ENCODE results near the gene NFIA.
A peak's percentile ranks its signal among the peaks of the same experiment; 100 is the strongest.

NFIA gene

DNA sequence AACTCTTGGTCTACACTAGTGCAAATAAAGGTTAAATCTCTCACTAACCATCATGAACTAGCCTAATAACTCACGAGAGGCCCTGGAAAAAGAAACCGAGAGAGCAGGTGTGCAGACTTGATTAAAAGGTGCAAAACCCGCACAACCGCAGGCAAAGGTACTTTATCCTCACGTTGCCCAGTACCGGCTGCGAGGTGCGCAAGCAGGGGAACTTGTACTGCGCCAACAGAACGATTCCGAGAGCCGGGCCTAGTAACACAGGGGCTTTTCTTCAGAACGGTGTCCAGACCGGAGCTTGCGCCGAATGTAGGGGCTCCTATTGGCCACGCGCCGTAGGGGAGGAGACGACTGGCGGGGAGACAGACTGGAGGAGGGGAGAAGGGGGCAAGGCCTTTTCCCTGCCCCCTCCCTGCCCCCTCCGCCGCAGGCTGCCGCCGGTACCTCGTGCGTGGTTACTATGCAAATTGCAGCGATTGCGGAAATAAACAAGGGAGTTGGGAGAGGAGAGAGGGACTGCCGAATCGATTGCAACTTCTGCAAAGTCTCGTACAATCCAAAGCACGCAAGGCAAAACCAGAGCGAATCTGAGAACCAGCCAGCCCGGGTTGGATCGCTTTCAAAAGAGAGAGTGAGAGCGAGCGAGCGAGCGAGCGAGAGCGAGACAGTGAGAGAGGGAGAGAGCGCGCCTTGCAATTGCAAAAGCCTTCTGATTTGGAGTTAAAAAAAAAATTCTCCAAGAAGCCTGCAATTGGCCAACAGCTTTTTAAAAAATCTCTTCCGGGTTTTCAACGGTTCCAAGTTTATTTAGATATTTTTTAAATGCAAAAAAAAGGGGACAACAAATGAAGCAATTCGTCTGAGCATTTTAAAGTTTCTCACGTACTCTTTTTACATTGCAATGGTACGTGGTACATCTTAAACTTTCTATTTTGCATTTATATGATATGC, 5.4 kb upstream of the NFIA start:
- peaks cover 38% of the 10 kb centered on the region for H3K4me1 Mint-ChIP-seq
- H3K27ac Mint-ChIP-seq, result peak overlapping the region; percentile 88
- no peaks in the 10 kb centered on the region for H3K9me3 Mint-ChIP-seq
- peak; percentile 96 for ATAC-seq
- peaks cover 44% of the 10 kb centered on the region for H3K27me3 Mint-ChIP-seq
- H3K36me3 Mint-ChIP-seq, result no peaks in the 10 kb centered on the region
- peak overlapping the region; percentile 96 for H3K4me3 Mint-ChIP-seq

- ATAC-seq, result peak; percentile 80
- Mint-ChIP-seq H3K9me3 (no peaks in the 10 kb centered on the region), H3K27ac (peak overlapping the region; percentile 88), H3K4me1 (peaks cover 44% of the 10 kb centered on the region), H3K36me3 (no peaks in the 10 kb centered on the region), H3K27me3 (peaks cover 44% of the 10 kb centered on the region), H3K4me3 (peak overlapping the region; percentile 96)
These were observed 4.5 kb upstream of the NFIA start for GRCh38 chr1:61077676-61078541.

GRCh38 chr1:61078618-61079295, 3.6 kb upstream of the NFIA start:
- peaks cover 45% of the 10 kb centered on the region for H3K4me1 Mint-ChIP-seq
- H3K4me3 Mint-ChIP-seq, result no peak overlapping the region
- peaks cover 46% of the 10 kb centered on the region for H3K27me3 Mint-ChIP-seq
- H3K9me3 Mint-ChIP-seq, result no peaks in the 10 kb centered on the region
- H3K36me3 Mint-ChIP-seq, result no peaks in the 10 kb centered on the region
- H3K27ac Mint-ChIP-seq, result no peak overlapping the region
- ATAC-seq, result no peak

DNA sequence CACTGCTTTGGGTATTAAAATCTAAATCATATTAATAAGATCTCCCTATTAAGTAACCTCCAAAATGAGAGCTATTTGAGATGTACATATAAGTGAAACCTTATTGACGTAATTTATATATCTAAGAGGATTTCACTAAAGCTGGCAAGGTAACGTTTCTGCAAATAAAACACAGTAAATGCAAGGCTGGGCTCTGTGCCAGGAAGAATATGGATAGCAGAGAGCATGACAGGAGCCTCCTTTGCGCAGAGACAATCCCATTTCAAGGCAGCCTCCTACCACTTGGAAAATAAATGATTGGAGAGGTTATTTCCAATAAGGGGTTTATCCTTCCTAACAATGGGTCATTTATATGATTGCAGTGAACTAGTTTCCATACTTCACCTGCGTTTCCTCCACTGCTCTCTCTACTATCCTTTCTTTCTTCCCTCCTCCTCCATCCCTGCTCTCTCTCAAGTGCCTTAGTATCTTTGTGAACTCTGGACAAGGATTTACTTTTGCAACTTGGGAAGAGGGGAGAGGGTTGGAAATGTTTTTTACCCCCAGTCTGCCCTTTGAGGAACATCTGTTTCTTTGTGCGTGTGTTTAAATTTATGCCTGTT, 3.0 kb upstream of the NFIA start:
- no peaks in the 10 kb centered on the region for H3K9me3 Mint-ChIP-seq
- H3K4me3 Mint-ChIP-seq, result no peak overlapping the region
- H3K27me3 Mint-ChIP-seq, result peaks cover 53% of the 10 kb centered on the region
- H3K27ac Mint-ChIP-seq, result no peak overlapping the region
- peaks cover 49% of the 10 kb centered on the region for H3K4me1 Mint-ChIP-seq
- H3K36me3 Mint-ChIP-seq, result no peaks in the 10 kb centered on the region
- ATAC-seq, result no peak

DNA sequence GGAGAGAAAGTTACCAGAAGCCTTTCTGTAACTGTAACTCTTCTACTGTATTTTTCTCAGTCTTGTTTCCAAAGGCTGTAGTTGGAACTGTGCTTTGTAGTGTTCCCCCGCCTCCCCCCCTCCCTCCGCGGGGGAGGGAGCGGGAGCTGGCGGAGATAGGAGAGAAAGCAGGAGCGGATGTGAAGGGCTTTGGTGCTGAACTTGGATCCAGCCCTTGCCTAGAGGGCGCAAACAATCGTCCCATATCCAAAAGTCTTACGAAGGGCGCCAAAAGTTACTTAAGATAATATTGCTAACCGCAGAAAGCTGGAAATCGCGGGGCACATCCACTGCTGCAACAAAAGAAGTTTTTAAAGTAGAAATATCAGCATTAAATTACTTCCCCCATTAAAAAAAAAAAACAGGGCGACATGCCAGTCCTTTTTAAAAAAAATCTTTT, 2.4 kb upstream of the NFIA start:
- Mint-ChIP-seq H3K27me3 (peaks cover 56% of the 10 kb centered on the region), H3K4me1 (peaks cover 49% of the 10 kb centered on the region), H3K27ac (no peak overlapping the region), H3K36me3 (no peaks in the 10 kb centered on the region), H3K4me3 (no peak overlapping the region), H3K9me3 (no peaks in the 10 kb centered on the region)
- ATAC-seq, result no peak

DNA sequence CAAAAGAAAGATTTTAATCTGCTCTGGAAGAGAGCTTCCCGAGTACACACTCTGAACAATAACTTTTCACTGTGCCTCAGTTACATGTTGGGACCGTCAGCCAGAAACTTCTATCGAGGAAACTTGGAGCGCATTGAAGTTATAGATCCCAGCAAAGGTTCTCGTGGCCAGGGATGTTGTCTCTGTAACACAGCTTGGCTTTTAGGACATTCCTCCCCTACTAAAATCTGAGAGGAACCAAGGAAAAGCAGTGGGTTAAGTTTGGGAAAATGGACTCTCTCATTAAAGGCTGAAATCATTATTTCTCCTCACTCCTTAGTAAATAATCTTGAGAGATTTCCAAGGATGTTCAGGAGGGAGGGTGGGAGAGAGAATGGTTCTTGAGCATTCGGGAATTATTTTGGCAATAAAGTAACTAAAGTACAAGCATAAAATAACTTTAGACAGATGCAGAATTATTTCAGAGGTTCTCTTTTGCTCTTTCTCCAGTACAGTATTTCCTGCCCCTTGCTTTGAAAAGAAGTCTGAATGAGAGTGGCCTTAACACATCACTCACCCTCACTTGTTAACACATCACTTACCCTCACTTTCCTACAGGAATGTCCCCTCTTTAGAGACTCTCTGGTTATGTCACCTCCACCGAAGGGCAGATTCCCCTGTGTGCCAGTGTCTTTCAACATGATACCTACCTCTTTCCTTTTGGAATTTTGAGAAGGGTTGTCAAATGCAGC, 1.8 kb upstream of the NFIA start:
- Mint-ChIP-seq H3K27ac (no peak overlapping the region), H3K4me3 (peak overlapping the region; percentile 32), H3K27me3 (peaks cover 56% of the 10 kb centered on the region), H3K36me3 (no peaks in the 10 kb centered on the region), H3K4me1 (peaks cover 49% of the 10 kb centered on the region), H3K9me3 (no peaks in the 10 kb centered on the region)
- ATAC-seq, result no peak

- peak overlapping the region; percentile 65 for H3K4me3 Mint-ChIP-seq
- H3K9me3 Mint-ChIP-seq, result no peaks in the 10 kb centered on the region
- H3K27ac Mint-ChIP-seq, result no peak overlapping the region
- H3K4me1 Mint-ChIP-seq, result peaks cover 49% of the 10 kb centered on the region
- ATAC-seq, result no peak
- no peaks in the 10 kb centered on the region for H3K36me3 Mint-ChIP-seq
- H3K27me3 Mint-ChIP-seq, result peaks cover 56% of the 10 kb centered on the region
These were observed 1.1 kb upstream of the NFIA start for GRCh38 chr1:61081144-61081685.

DNA sequence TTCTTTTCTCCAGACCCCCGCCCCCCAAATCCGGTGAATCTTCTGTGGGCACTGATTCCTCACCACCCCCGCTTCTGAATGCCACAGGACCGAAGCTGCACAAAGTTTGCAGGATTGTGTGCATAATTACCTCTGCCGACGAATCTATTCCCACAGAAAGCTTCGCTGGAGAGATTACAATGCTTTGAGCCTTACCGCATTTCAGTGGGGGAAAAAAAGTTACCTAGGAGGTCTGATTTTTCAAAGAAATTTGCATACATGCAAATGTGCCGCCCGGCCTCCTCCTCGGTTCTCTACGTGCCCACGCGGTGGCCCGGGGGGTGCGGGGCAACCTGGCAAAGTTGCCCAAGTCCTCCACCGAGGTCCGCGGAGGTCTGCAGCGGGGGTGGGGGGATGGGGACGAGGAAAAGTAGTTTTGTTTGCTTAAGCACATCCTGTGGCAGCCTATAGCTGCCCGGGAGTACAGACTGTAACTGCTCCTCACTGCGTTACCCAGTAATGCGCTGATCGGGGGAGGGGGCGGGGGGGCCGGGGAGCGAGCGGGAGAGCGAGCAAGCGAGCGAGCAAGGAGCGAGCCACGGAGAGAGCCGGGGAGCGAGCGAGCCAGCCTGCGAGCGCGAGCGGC, 563 bp upstream of the NFIA start:
- peaks cover 56% of the 10 kb centered on the region for H3K27me3 Mint-ChIP-seq
- H3K9me3 Mint-ChIP-seq, result no peaks in the 10 kb centered on the region
- no peak for ATAC-seq
- H3K27ac Mint-ChIP-seq, result no peak overlapping the region
- peaks cover 43% of the 10 kb centered on the region for H3K4me1 Mint-ChIP-seq
- H3K4me3 Mint-ChIP-seq, result peak overlapping the region; percentile 65
- H3K36me3 Mint-ChIP-seq, result no peaks in the 10 kb centered on the region

DNA sequence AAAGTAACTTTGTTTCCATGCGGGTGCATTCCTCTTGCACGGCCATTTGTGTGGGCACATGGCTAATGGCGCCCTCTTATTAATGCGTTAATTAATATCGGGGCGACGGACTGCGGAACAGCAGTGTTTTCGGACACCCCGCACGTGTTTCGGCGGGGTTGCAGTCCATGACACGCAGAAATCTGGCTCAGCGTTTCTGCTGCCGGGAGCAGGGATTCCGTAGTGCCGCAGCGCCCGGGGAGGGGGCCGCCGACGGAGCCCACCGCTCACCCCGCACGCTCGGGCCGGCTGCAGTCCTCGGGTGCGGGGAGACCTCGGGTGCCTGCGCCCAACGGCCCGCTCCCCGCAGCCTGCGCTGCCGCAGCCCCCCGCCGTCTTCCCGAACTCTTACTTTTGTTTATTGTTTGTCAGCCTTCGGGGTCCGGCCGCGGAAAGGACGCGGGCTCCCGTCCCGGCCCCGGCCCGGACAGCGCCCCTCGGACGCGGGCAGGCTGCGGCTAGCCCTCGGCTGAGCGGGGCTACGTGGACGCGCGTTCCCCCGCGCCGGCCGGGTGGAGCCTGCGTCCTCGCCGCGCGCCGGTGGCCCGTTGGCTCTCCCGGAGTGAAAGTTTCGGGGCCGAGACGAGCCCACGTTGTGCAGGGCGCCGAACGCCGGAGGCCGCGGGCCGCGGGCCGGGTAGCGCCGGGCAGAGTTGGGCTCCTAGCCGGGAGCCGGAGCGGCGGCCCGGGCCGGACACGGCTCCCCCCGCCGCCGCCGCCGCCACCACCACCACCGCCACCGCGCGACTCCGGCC, 849 bp downstream of the NFIA start:
- peaks cover 50% of the 10 kb centered on the region for H3K27me3 Mint-ChIP-seq
- H3K9me3 Mint-ChIP-seq, result no peaks in the 10 kb centered on the region
- peaks cover 33% of the 10 kb centered on the region for H3K4me1 Mint-ChIP-seq
- no peak overlapping the region for H3K27ac Mint-ChIP-seq
- H3K36me3 Mint-ChIP-seq, result no peaks in the 10 kb centered on the region
- peak; percentile 27 for ATAC-seq
- peak overlapping the region; percentile 78 for H3K4me3 Mint-ChIP-seq

DNA sequence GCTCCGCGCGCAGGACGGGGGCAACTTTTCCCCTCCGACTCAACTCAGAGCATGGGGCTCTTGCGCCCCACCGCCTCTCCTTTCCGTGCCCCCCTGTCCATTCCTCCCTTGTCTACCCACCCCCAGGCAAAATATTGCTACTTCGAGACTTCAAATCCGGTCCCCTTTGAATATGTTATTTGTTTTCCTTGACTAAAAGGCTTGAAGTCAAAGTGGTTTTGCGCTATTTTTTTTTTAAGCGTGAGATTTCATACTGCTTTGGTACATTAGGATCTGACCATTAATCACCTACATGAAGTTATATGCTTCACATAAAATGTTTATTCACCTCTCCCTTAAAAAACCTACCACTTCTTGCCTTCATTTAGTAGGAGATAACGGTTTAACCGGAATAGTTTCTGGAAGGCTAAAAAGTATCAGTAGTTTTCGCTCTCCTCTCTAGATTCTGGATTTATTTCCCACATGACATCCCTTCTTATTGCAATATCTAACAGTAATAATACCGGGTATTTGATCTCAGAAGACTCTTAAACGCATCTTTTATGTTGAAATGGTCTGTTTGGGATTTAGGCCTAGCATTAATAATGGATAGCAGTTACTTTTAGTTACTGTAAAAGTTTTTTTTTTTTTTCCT, 1.6 kb downstream of the NFIA start:
- ATAC-seq, result no peak
- H3K36me3 Mint-ChIP-seq, result no peaks in the 10 kb centered on the region
- H3K4me1 Mint-ChIP-seq, result peaks cover 30% of the 10 kb centered on the region
- no peaks in the 10 kb centered on the region for H3K9me3 Mint-ChIP-seq
- no peak overlapping the region for H3K27ac Mint-ChIP-seq
- peaks cover 49% of the 10 kb centered on the region for H3K27me3 Mint-ChIP-seq
- peak overlapping the region; percentile 78 for H3K4me3 Mint-ChIP-seq

- peaks cover 28% of the 10 kb centered on the region for H3K4me1 Mint-ChIP-seq
- peaks cover 45% of the 10 kb centered on the region for H3K27me3 Mint-ChIP-seq
- no peak overlapping the region for H3K4me3 Mint-ChIP-seq
- H3K36me3 Mint-ChIP-seq, result no peaks in the 10 kb centered on the region
- H3K9me3 Mint-ChIP-seq, result no peaks in the 10 kb centered on the region
- no peak for ATAC-seq
- H3K27ac Mint-ChIP-seq, result no peak overlapping the region
These were observed 2.2 kb downstream of the NFIA start for GRCh38 chr1:61084491-61085031.

GRCh38 chr1:61085206-61085982, 3.0 kb downstream of the NFIA start:
- H3K36me3 Mint-ChIP-seq, result no peaks in the 10 kb centered on the region
- peaks cover 22% of the 10 kb centered on the region for H3K4me1 Mint-ChIP-seq
- no peak overlapping the region for H3K4me3 Mint-ChIP-seq
- H3K27me3 Mint-ChIP-seq, result peaks cover 37% of the 10 kb centered on the region
- no peak overlapping the region for H3K27ac Mint-ChIP-seq
- ATAC-seq, result no peak
- no peaks in the 10 kb centered on the region for H3K9me3 Mint-ChIP-seq
